ENCODE measurements around the gene ABLIM2. TPM values are rescaled to one million over a fixed set of nuclear protein-coding genes. Genes with fewer than 3 reads are reported as not detected.

ABLIM2 gene
- total RNA-seq, 1 donor from 2014 or later, result 18.4 TPM

- DNase-seq, result no peak
Measured at GRCh38 chr4:7974425-7974824, 184.2 kb downstream of the ABLIM2 start.

GRCh38 chr4:7973545-7973981, 185.1 kb downstream of the ABLIM2 start:
- no peak for DNase-seq

- no peak for DNase-seq
Measured at GRCh38 chr4:7971881-7972500, 186.6 kb downstream of the ABLIM2 start.

GRCh38 chr4:7971159-7971631, 187.4 kb downstream of the ABLIM2 start:
- no peak for DNase-seq

GRCh38 chr4:7970361-7970946, 188.2 kb downstream of the ABLIM2 start:
- DNase-seq, result no peak

GRCh38 chr4:7968262-7968896, 190.2 kb downstream of the ABLIM2 start:
- DNase-seq, result no peak

- no peak for DNase-seq
Measured at GRCh38 chr4:7967501-7968261, 190.9 kb downstream of the ABLIM2 start.

- DNase-seq, result no peak
Measured at GRCh38 chr4:7967063-7967440, 191.6 kb downstream of the ABLIM2 start.

- no peak for DNase-seq
Measured at GRCh38 chr4:7966281-7967062, 192.1 kb downstream of the ABLIM2 start.

GRCh38 chr4:7964890-7965662, 193.5 kb downstream of the ABLIM2 start:
- no peak for DNase-seq

GRCh38 chr4:7964459-7964858, 194.2 kb downstream of the ABLIM2 start:
- DNase-seq, result no peak

- no peak for DNase-seq
Measured at GRCh38 chr4:7963691-7964090, 194.9 kb downstream of the ABLIM2 start.

- no peak for DNase-seq
Measured at GRCh38 chr4:7962609-7963508, 195.8 kb downstream of the ABLIM2 start.

GRCh38 chr4:7960790-7961655, 197.6 kb downstream of the ABLIM2 start:
- peak; percentile 65 for DNase-seq

GRCh38 chr4:7960017-7960789, 198.4 kb downstream of the ABLIM2 start:
- no peak for DNase-seq

GRCh38 chr4:7959078-7959477, 199.5 kb downstream of the ABLIM2 start:
- no peak for DNase-seq

- no peak for DNase-seq
Measured at GRCh38 chr4:7956934-7957656, 201.5 kb downstream of the ABLIM2 start.
